GM23338 (cell line): ENCODE measurements around the gene KCNC4. TPM values are rescaled to one million over a fixed set of nuclear protein-coding genes. Genes with fewer than 3 reads are reported as not detected.

Experiments
- ATAC-seq: fragments of 200-7000 bp; cut with Tn5 transposase; 3 replicates; pipeline ENCODE4 v1.9.1; 2020
- DNase-seq: peaks from one replicate; pipeline ENCODE4 v3.0.0-alpha.2; 2015; ENCODE audit warnings: low spot score
- H2AFZ ChIP-seq: fragments of 200-600 bp; sonication (generic); 2 replicates; pipeline ENCODE4 v1.8.0; 2016; ENCODE audit warnings: antibody characterized with exemption, mild to moderate bottlenecking, moderate library complexity
- H3F3A ChIP-seq: fragments of 200-600 bp; sonication (generic); replicated peaks from 2 replicates; pipeline ENCODE4 v1.8.0; 2017; ENCODE audit warnings: antibody characterized with exemption, mixed run types, low read depth
- H3K27ac ChIP-seq: fragments of 200-600 bp; sonication (generic); 2 replicates; pipeline ENCODE4 v1.6.1; 2016; ENCODE audit warnings: low read depth
- H3K27me3 ChIP-seq: fragments of 200-600 bp; sonication (generic); 2 replicates; pipeline ENCODE4 v1.8.0; 2016; ENCODE audit warnings: mild to moderate bottlenecking, mixed run types, moderate library complexity; ENCODE audit not compliant: insufficient read depth
- H3K36me3 ChIP-seq: fragments of 200-600 bp; sonication (generic); 2 replicates; pipeline ENCODE4 v1.8.0; 2016; ENCODE audit warnings: mild to moderate bottlenecking; ENCODE audit not compliant: insufficient read depth
- H3K4me1 ChIP-seq: fragments of 200-600 bp; sonication (generic); 2 replicates; pipeline ENCODE4 v1.8.0; 2016; ENCODE audit warnings: mild to moderate bottlenecking, moderate library complexity; ENCODE audit not compliant: insufficient read depth
- H3K4me2 ChIP-seq: fragments of 200-600 bp; sonication (generic); 2 replicates; pipeline ENCODE4 v1.7.1; 2017; ENCODE audit warnings: mixed run types
- H3K4me3 ChIP-seq: fragments of 200-600 bp; sonication (generic); 2 replicates; pipeline ENCODE4 v1.6.1; 2016; ENCODE audit warnings: mixed run types
- H3K79me2 ChIP-seq: fragments of 200-600 bp; sonication (generic); replicated peaks from 2 replicates; pipeline ENCODE4 v1.8.0; 2017; ENCODE audit warnings: mild to moderate bottlenecking; ENCODE audit not compliant: insufficient read depth
- H3K9me2 ChIP-seq: fragments of 200-600 bp; sonication (generic); 2 replicates; pipeline ENCODE4 v1.8.0; 2017; ENCODE audit not compliant: insufficient read depth
- H4K20me1 ChIP-seq: fragments of 200-600 bp; sonication (generic); replicated peaks from 2 replicates; pipeline ENCODE4 v1.8.0; 2017; ENCODE audit warnings: mild to moderate bottlenecking; ENCODE audit not compliant: insufficient read depth
- H3K27ac Mint-ChIP-seq: 2 replicates; pipeline ENCODE4 v1.8.0; 2020; ENCODE audit warnings: inconsistent platforms, mild to moderate bottlenecking, moderate library complexity, mixed read lengths
- H3K27me3 Mint-ChIP-seq: 3 replicates; pipeline ENCODE4 v1.8.0; 2022; ENCODE audit warnings: low read depth, mild to moderate bottlenecking, moderate library complexity, mixed read lengths, inconsistent platforms; ENCODE audit not compliant: insufficient read depth, poor library complexity
- H3K36me3 Mint-ChIP-seq: 3 replicates; pipeline ENCODE4 v1.8.0; 2021; ENCODE audit warnings: low read depth, mild to moderate bottlenecking, inconsistent platforms, moderate library complexity, mixed read lengths
- H3K4me1 Mint-ChIP-seq: 3 replicates; pipeline ENCODE4 v1.8.0; 2020; ENCODE audit warnings: mild to moderate bottlenecking, inconsistent platforms, mixed read lengths
- H3K4me3 Mint-ChIP-seq: 3 replicates; pipeline ENCODE4 v1.8.0; 2021; ENCODE audit warnings: moderate library complexity, mild to moderate bottlenecking, inconsistent platforms, mixed read lengths
- H3K9me3 Mint-ChIP-seq: 3 replicates; pipeline ENCODE4 v1.8.0; 2020; ENCODE audit warnings: moderate library complexity, mild to moderate bottlenecking, inconsistent platforms, mixed read lengths
- CREB1 ChIP-seq: fragments of 250-450 bp; sonication (Bioruptor Pico); IDR thresholded peaks from 2 replicates; pipeline ENCODE4 v1.5.0; 2020; ENCODE audit warnings: low read depth, mild to moderate bottlenecking, moderate library complexity
- ETS1 ChIP-seq: IDR thresholded peaks from 2 replicates; pipeline ENCODE4 v1.6.1; 2016; ENCODE audit warnings: antibody characterized with exemption
- EZH2 ChIP-seq: fragments of 200-600 bp; sonication (generic); IDR thresholded peaks from one replicate; pipeline ENCODE4 v1.8.0; 2017; ENCODE audit warnings: antibody characterized with exemption, mild to moderate bottlenecking, low read depth; ENCODE audit not compliant: unreplicated experiment
- EZH2phosphoT487 ChIP-seq: fragments of 200-600 bp; sonication (generic); IDR thresholded peaks from one replicate; pipeline ENCODE4 v1.8.1; 2018; ENCODE audit warnings: antibody characterized with exemption; ENCODE audit not compliant: unreplicated experiment
- NANOG ChIP-seq: IDR thresholded peaks from 2 replicates; pipeline ENCODE4 v1.6.1; 2016; ENCODE audit warnings: antibody characterized with exemption, borderline replicate concordance
- POLR2AphosphoS5 ChIP-seq: IDR thresholded peaks from 2 replicates; pipeline ENCODE4 v1.6.1; 2016; ENCODE audit warnings: antibody characterized with exemption, low read depth
- REST ChIP-seq: IDR thresholded peaks from one replicate; pipeline ENCODE4 v1.6.1; 2018; ENCODE audit warnings: antibody characterized with exemption; ENCODE audit not compliant: unreplicated experiment
- ZNF114 ChIP-seq: fragments of 250-450 bp; sonication (Bioruptor Pico); IDR thresholded peaks from 2 replicates; pipeline ENCODE4 v1.5.0; 2020; ENCODE audit warnings: mild to moderate bottlenecking, moderate library complexity
- polyA plus RNA-seq: library from polyadenylated mRNA; unstranded; fragments of >200 nt; fragmentation: Nextera tagmentation; extraction: Ambion mirVana; gene quantifications from 2 replicates; pipeline ENCODE4 v1.2.1, GENCODE V29; 2016
- total RNA-seq: library from RNA; depleted of rRNA; stranded (reverse); fragments of >200 nt; shearing (Covaris generic); gene quantifications from 2 replicates; pipeline ENCODE4 v1.2.3, GENCODE V29; 2014
- TF ChIP-seq, protein P1 (sequence below): fragments of 250-450 bp; sonication (Bioruptor Pico); IDR thresholded peaks from 2 replicates; pipeline ENCODE4 v1.5.0; 2020; ENCODE audit warnings: mild to moderate bottlenecking, moderate library complexity
- TF ChIP-seq, protein P2 (sequence below), 2 experiments: fragments of 200-600 bp in 1 of 2; sonication (generic) in 1 of 2; conservative IDR thresholded peaks; 2 replicates each; pipeline versions ENCODE4 v1.5.1 to v1.6.1; 2016 to 2017; ENCODE audit warnings: antibody characterized with exemption in 2 of 2, low read depth in 2 of 2, mild to moderate bottlenecking in 2 of 2, moderate library complexity in 1 of 2

KCNC4 gene
- total and polyA plus RNA-seq, 2 experiments from 2014 or later = 3.5 to 10.7 TPM

GRCh38 chr1:110188035-110188618 is 22.0 kb upstream of the KCNC4 start:
- H3K27ac Mint-ChIP-seq = no peak overlapping the region
- no peaks in the 10 kb centered on the region for H3F3A ChIP-seq
- H3K79me2 ChIP-seq = no peaks in the 10 kb centered on the region
- H4K20me1 ChIP-seq = no peaks in the 10 kb centered on the region
- no peak overlapping the region for H3K4me3 ChIP-seq
- H3K27me3 ChIP-seq = no peaks in the 10 kb centered on the region
- H3K4me1 Mint-ChIP-seq = peaks cover 15% of the 10 kb centered on the region; the same call in 2 of the 3 replicates
- H2AFZ ChIP-seq = no peak overlapping the region
- no peaks in the 10 kb centered on the region for H3K9me2 ChIP-seq
- TF ChIP-seq CREB1 (CRISPR knock-in tag) = no peak
- no peak for TF ChIP-seq REST
- TF ChIP-seq EZH2 = no peak
- TF ChIP-seq ZNF114 (CRISPR knock-in tag) = no peak
- no peak for TF ChIP-seq EZH2phosphoT487
- TF ChIP-seq, protein P1, sequence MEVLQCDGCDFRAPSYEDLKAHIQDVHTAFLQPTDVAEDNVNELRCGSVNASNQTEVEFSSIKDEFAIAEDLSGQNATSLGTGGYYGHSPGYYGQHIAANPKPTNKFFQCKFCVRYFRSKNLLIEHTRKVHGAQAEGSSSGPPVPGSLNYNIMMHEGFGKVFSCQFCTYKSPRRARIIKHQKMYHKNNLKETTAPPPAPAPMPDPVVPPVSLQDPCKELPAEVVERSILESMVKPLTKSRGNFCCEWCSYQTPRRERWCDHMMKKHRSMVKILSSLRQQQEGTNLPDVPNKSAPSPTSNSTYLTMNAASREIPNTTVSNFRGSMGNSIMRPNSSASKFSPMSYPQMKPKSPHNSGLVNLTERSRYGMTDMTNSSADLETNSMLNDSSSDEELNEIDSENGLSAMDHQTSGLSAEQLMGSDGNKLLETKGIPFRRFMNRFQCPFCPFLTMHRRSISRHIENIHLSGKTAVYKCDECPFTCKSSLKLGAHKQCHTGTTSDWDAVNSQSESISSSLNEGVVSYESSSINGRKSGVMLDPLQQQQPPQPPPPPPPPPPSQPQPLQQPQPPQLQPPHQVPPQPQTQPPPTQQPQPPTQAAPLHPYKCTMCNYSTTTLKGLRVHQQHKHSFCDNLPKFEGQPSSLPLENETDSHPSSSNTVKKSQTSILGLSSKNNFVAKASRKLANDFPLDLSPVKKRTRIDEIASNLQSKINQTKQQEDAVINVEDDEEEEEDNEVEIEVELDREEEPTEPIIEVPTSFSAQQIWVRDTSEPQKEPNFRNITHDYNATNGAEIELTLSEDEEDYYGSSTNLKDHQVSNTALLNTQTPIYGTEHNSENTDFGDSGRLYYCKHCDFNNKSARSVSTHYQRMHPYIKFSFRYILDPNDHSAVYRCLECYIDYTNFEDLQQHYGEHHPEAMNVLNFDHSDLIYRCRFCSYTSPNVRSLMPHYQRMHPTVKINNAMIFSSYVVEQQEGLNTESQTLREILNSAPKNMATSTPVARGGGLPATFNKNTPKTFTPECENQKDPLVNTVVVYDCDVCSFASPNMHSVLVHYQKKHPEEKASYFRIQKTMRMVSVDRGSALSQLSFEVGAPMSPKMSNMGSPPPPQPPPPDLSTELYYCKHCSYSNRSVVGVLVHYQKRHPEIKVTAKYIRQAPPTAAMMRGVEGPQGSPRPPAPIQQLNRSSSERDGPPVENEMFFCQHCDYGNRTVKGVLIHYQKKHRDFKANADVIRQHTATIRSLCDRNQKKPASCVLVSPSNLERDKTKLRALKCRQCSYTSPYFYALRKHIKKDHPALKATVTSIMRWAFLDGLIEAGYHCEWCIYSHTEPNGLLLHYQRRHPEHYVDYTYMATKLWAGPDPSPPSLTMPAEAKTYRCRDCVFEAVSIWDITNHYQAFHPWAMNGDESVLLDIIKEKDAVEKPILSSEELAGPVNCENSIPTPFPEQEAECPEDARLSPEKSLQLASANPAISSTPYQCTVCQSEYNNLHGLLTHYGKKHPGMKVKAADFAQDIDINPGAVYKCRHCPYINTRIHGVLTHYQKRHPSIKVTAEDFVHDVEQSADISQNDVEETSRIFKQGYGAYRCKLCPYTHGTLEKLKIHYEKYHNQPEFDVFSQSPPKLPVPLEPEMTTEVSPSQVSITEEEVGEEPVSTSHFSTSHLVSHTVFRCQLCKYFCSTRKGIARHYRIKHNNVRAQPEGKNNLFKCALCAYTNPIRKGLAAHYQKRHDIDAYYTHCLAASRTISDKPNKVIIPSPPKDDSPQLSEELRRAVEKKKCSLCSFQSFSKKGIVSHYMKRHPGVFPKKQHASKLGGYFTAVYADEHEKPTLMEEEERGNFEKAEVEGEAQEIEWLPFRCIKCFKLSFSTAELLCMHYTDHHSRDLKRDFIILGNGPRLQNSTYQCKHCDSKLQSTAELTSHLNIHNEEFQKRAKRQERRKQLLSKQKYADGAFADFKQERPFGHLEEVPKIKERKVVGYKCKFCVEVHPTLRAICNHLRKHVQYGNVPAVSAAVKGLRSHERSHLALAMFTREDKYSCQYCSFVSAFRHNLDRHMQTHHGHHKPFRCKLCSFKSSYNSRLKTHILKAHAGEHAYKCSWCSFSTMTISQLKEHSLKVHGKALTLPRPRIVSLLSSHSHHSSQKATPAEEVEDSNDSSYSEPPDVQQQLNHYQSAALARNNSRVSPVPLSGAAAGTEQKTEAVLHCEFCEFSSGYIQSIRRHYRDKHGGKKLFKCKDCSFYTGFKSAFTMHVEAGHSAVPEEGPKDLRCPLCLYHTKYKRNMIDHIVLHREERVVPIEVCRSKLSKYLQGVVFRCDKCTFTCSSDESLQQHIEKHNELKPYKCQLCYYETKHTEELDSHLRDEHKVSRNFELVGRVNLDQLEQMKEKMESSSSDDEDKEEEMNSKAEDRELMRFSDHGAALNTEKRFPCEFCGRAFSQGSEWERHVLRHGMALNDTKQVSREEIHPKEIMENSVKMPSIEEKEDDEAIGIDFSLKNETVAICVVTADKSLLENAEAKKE (CRISPR knock-in tag) = no peak
- no peak for TF ChIP-seq NANOG
- TF ChIP-seq POLR2AphosphoS5 = no peak
- TF ChIP-seq, protein P2, sequence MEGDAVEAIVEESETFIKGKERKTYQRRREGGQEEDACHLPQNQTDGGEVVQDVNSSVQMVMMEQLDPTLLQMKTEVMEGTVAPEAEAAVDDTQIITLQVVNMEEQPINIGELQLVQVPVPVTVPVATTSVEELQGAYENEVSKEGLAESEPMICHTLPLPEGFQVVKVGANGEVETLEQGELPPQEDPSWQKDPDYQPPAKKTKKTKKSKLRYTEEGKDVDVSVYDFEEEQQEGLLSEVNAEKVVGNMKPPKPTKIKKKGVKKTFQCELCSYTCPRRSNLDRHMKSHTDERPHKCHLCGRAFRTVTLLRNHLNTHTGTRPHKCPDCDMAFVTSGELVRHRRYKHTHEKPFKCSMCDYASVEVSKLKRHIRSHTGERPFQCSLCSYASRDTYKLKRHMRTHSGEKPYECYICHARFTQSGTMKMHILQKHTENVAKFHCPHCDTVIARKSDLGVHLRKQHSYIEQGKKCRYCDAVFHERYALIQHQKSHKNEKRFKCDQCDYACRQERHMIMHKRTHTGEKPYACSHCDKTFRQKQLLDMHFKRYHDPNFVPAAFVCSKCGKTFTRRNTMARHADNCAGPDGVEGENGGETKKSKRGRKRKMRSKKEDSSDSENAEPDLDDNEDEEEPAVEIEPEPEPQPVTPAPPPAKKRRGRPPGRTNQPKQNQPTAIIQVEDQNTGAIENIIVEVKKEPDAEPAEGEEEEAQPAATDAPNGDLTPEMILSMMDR (conservative IDR thresholded peaks at IDR 0.05; ENCODE audit: low read depth in 2 of 2) = no peak
- no peak for TF ChIP-seq ETS1
- no peaks in the 10 kb centered on the region for H3K4me1 ChIP-seq
- no peak for ATAC-seq
- no peak overlapping the region for H3K4me3 Mint-ChIP-seq
- DNase-seq = no peak
- H3K36me3 ChIP-seq = no peaks in the 10 kb centered on the region
- H3K27me3 Mint-ChIP-seq = peaks cover 7% of the 10 kb centered on the region
- no peaks in the 10 kb centered on the region for H3K36me3 Mint-ChIP-seq
- no peaks in the 10 kb centered on the region for H3K9me3 Mint-ChIP-seq
- H3K27ac ChIP-seq = no peak overlapping the region
- no peak overlapping the region for H3K4me2 ChIP-seq
